Left ventricle myocardium inferior (tissue), 1 donor: ENCODE measurements around the gene TULP3. TPM values are rescaled to one million over a fixed set of nuclear protein-coding genes. Genes with fewer than 3 reads are reported as not detected.

ENCODE experiments used
- DNase-seq: peaks from one replicate; pipeline ENCODE4 v3.0.0-alpha.2; 2020
- H3K27ac ChIP-seq: fragments of 200-600 bp; replicated peaks from 2 replicates; pipeline ENCODE4 v1.8.0; 2021
- H3K27me3 ChIP-seq: fragments of 200-600 bp; 2 replicates; pipeline ENCODE4 v1.8.0; 2021; ENCODE audit warnings: low read depth
- H3K36me3 ChIP-seq: fragments of 200-600 bp; 2 replicates; pipeline ENCODE4 v1.8.0; 2021
- H3K4me1 ChIP-seq: fragments of 200-600 bp; 2 replicates; pipeline ENCODE4 v1.8.0; 2021
- H3K4me3 ChIP-seq: fragments of 200-600 bp; 2 replicates; pipeline ENCODE4 v1.8.0; 2021; ENCODE audit warnings: mild to moderate bottlenecking, moderate library complexity
- H3K9me3 ChIP-seq: fragments of 200-600 bp; replicated peaks from 2 replicates; pipeline ENCODE4 v1.8.0; 2021
- CTCF ChIP-seq: fragments of 200-600 bp; IDR thresholded peaks from 2 replicates; pipeline ENCODE4 v1.8.0; 2021; ENCODE audit warnings: antibody characterized with exemption, mild to moderate bottlenecking, borderline replicate concordance
- intact Hi-C: fragments of 100-400 bp; cut with micrococcal nuclease; formaldehyde crosslinking; loops from one replicate; pipeline ENCODE4 v1.11.0; 2022
- total RNA-seq: library from RNA; stranded (reverse); fragmentation: NEBNext Ultra II Directional; extraction: Animal tissue kit (Norgen Biotek cat#: 25700); gene quantifications from one replicate; pipeline ENCODE4 v1.2.1, GENCODE V29; 2021
- donor health status: DM: no; HTN: yes; CAD: no; lungs with severe emphysema.

Gene TULP3
- total RNA-seq, 1 donor from 2014 or later, result 4.8 TPM

GRCh38 chr12:2970744-2971143 is 80.1 kb downstream of the TULP3 start:
- intact Hi-C loops, result no loop called here
- no peaks in the 10 kb centered on the region for H3K27me3 ChIP-seq
- H3K36me3 ChIP-seq, result no peaks in the 10 kb centered on the region
- no peak overlapping the region for H3K4me3 ChIP-seq
- H3K27ac ChIP-seq, result no peak overlapping the region
- peaks cover 19% of the 10 kb centered on the region for H3K4me1 ChIP-seq
- TF ChIP-seq CTCF, result no peak
- no peak for DNase-seq
- H3K9me3 ChIP-seq, result no peaks in the 10 kb centered on the region

- Histone ChIP-seq H3K4me1 (peaks cover 29% of the 10 kb centered on the region), H3K36me3 (no peaks in the 10 kb centered on the region), H3K27ac (no peak overlapping the region), H3K4me3 (no peak overlapping the region), H3K27me3 (no peaks in the 10 kb centered on the region), H3K9me3 (no peaks in the 10 kb centered on the region)
- no peak for DNase-seq
- intact Hi-C loops, result no loop called here
- no peak for TF ChIP-seq CTCF
Observed at GRCh38 chr12:2973566-2973965, 82.9 kb downstream of the TULP3 start.

GRCh38 chr12:2974560-2974971 is 83.9 kb downstream of the TULP3 start:
- H3K4me3 ChIP-seq, result peak overlapping the region; percentile 49
- no peaks in the 10 kb centered on the region for H3K27me3 ChIP-seq
- no peaks in the 10 kb centered on the region for H3K36me3 ChIP-seq
- TF ChIP-seq CTCF, result no peak
- H3K4me1 ChIP-seq, result peaks cover 29% of the 10 kb centered on the region
- intact Hi-C loops, result no loop called here
- no peaks in the 10 kb centered on the region for H3K9me3 ChIP-seq
- no peak for DNase-seq
- H3K27ac ChIP-seq, result no peak overlapping the region

DNA sequence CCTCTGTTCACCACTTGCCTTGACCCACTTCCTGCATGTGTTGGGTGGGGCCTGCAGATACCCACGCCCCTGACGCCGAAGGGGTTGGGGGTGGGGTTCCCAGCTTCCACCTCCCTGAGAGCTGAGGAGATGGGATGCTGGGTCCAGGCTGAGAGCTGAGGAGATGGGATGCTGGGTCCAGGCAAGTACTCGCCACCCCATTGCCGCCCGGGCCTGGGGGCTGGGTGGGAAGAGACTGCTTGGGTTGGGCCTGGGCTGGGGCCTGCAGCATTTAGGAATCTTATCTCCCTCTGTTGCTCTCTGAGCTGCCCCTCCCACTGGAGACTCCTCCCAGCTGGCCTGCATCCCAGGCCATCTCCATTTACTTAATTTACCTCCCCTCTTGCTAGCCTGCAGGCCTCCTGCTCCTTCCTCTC is 85.9 kb downstream of the TULP3 start:
- no peak for DNase-seq
- no peak overlapping the region for H3K4me3 ChIP-seq
- no peaks in the 10 kb centered on the region for H3K36me3 ChIP-seq
- no peak overlapping the region for H3K27ac ChIP-seq
- no peaks in the 10 kb centered on the region for H3K27me3 ChIP-seq
- no peak for TF ChIP-seq CTCF
- no peaks in the 10 kb centered on the region for H3K9me3 ChIP-seq
- intact Hi-C loops, result no loop called here
- peaks cover 21% of the 10 kb centered on the region for H3K4me1 ChIP-seq

DNA sequence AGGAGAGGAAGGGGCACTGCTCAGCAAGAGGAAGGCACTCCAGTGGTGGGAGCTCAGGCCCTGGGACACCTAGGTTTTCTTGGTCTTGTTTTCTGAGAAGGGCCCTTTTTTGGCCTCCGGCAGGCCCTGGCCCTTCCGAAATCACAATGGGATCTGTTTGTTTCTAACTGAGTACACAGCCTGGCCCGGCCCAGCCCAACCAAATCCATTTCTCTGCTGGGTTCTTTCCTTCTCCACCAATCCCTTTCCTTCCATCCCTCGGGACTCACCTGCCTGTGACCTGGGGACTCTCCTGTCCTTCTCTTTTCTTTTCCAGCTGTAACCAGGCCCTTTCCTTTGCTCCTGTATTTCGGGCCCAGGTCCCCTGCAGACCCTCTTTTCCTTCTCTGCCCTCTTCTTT is 87.1 kb downstream of the TULP3 start:
- Histone ChIP-seq H3K36me3 (no peaks in the 10 kb centered on the region), H3K27ac (no peak overlapping the region), H3K4me3 (no peak overlapping the region), H3K4me1 (peaks cover 28% of the 10 kb centered on the region), H3K27me3 (no peaks in the 10 kb centered on the region), H3K9me3 (no peaks in the 10 kb centered on the region)
- intact Hi-C loops, result no loop called here
- no peak for TF ChIP-seq CTCF
- DNase-seq, result no peak

GRCh38 chr12:2979806-2980205 is 89.1 kb downstream of the TULP3 start:
- H3K36me3 ChIP-seq, result no peaks in the 10 kb centered on the region
- no peaks in the 10 kb centered on the region for H3K9me3 ChIP-seq
- no peaks in the 10 kb centered on the region for H3K27me3 ChIP-seq
- TF ChIP-seq CTCF, result no peak
- H3K27ac ChIP-seq, result no peak overlapping the region
- H3K4me1 ChIP-seq, result peaks cover 29% of the 10 kb centered on the region
- DNase-seq, result no peak
- no peak overlapping the region for H3K4me3 ChIP-seq
- intact Hi-C loops, result no loop called here
